ENCODE results near the gene MLF2. TPM values are rescaled to one million over a fixed set of nuclear protein-coding genes. Genes with fewer than 3 reads are reported as not detected.

The MLF2 gene
- total and polyA plus RNA-seq, 2 of the 13 experiments (the other 11 are each of a cell fraction or from before 2014, with no cell fraction given) = 88.1 to 167 TPM

DNA sequence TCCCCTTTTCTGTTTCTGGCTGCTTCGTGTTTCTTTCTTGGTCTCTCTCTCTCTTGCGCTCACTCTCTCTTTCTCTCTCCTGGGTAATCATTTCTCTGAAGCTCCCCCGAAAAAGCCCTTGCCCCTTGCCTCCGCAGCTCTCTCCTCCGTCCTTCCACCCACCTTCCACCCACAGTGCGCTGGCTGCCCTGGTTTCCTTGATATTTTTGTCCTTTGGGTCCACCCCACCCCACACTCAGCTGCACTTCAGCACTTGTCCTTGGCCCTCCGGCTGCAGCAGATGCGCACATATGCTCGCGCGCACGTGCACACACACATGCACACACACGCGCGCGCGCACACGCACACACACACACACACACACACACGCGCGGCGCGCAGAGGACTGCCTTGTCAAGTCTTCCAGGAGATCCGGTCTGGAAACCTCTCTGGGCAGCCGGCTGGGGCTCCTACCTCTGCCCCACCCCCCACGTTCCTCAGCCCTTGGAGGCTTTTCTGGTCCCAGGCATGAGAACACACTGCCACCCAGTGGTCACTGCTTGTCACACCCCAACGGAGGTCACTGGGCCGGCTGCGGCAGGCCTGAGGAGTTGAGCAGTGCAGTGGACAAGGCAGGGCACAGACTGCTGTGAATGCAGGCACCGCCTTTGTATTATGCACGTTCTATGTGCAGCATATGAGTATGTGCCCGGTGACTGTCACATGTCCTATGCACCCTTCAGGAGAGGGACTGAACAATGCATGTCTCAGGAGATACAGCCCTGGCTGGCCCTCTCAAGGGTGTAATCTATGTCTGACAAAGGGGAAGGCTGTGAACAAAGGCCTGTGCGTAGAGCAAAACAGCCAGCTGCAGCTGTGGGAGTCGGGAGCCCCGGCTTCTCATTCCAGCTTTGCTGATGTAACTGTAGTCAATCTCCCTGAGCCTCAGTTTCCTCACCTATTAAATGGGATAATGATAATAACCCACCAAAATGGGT lies 25.9 kb upstream of the MLF2 start (continued):
- TF ChIP-seq GATAD2A (CRISPR knock-in tag; IDR thresholded peaks at IDR 0.05) (peak; percentile 78), ZNF850 (CRISPR knock-in tag; conservative IDR thresholded peaks at IDR 0.05) (no peak), ZNF263 (CRISPR knock-in tag; IDR thresholded peaks at IDR 0.05) (peak; percentile 48; the same call in 1 of the 2 replicates), ZNF44 (CRISPR knock-in tag; IDR thresholded peaks at IDR 0.05) (peak; percentile 21; the same call in 1 of the 2 replicates), STAG1 (CRISPR knock-in tag; IDR thresholded peaks at IDR 0.05) (peak; percentile 97), RAD21 (CRISPR knock-in tag; IDR thresholded peaks at IDR 0.05) (peak; percentile 99), XRCC5 (optimal IDR thresholded peaks at IDR 0.05; ENCODE audit: low read length) (peak; percentile 87), ZKSCAN5 (CRISPR knock-in tag; IDR thresholded peaks at IDR 0.05) (peak; percentile 77; the same call in 1 of the 2 replicates), ZNF776 (CRISPR knock-in tag; IDR thresholded peaks at IDR 0.05) (peak; percentile 64; the same call in 1 of the 2 replicates), DPF2 (CRISPR knock-in tag; IDR thresholded peaks at IDR 0.05; ENCODE audit: borderline replicate concordance, low read depth) (no peak), POGK (CRISPR knock-in tag; conservative IDR thresholded peaks at IDR 0.05) (peak; percentile 49; the same call in 1 of the 2 replicates), GLI4 (CRISPR knock-in tag; IDR thresholded peaks at IDR 0.05; ENCODE audit: borderline replicate concordance) (peak; percentile 38; the same call in 1 of the 2 replicates), MNT (IDR thresholded peaks at IDR 0.05) (peak; percentile 84), SIX4 (CRISPR knock-in tag; IDR thresholded peaks at IDR 0.05) (0 out of 2 replicates have a peak, but pooled peaks have one; percentile 11), TFE3 (CRISPR knock-in tag; IDR thresholded peaks at IDR 0.05) (0 out of 2 replicates have a peak, but pooled peaks have one; percentile 34)
- TF ChIP-seq, protein P1, sequence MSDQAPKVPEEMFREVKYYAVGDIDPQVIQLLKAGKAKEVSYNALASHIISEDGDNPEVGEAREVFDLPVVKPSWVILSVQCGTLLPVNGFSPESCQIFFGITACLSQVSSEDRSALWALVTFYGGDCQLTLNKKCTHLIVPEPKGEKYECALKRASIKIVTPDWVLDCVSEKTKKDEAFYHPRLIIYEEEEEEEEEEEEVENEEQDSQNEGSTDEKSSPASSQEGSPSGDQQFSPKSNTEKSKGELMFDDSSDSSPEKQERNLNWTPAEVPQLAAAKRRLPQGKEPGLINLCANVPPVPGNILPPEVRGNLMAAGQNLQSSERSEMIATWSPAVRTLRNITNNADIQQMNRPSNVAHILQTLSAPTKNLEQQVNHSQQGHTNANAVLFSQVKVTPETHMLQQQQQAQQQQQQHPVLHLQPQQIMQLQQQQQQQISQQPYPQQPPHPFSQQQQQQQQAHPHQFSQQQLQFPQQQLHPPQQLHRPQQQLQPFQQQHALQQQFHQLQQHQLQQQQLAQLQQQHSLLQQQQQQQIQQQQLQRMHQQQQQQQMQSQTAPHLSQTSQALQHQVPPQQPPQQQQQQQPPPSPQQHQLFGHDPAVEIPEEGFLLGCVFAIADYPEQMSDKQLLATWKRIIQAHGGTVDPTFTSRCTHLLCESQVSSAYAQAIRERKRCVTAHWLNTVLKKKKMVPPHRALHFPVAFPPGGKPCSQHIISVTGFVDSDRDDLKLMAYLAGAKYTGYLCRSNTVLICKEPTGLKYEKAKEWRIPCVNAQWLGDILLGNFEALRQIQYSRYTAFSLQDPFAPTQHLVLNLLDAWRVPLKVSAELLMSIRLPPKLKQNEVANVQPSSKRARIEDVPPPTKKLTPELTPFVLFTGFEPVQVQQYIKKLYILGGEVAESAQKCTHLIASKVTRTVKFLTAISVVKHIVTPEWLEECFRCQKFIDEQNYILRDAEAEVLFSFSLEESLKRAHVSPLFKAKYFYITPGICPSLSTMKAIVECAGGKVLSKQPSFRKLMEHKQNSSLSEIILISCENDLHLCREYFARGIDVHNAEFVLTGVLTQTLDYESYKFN (CRISPR knock-in tag; conservative IDR thresholded peaks at IDR 0.05) = peak; percentile 76
- TF ChIP-seq, protein P2, sequence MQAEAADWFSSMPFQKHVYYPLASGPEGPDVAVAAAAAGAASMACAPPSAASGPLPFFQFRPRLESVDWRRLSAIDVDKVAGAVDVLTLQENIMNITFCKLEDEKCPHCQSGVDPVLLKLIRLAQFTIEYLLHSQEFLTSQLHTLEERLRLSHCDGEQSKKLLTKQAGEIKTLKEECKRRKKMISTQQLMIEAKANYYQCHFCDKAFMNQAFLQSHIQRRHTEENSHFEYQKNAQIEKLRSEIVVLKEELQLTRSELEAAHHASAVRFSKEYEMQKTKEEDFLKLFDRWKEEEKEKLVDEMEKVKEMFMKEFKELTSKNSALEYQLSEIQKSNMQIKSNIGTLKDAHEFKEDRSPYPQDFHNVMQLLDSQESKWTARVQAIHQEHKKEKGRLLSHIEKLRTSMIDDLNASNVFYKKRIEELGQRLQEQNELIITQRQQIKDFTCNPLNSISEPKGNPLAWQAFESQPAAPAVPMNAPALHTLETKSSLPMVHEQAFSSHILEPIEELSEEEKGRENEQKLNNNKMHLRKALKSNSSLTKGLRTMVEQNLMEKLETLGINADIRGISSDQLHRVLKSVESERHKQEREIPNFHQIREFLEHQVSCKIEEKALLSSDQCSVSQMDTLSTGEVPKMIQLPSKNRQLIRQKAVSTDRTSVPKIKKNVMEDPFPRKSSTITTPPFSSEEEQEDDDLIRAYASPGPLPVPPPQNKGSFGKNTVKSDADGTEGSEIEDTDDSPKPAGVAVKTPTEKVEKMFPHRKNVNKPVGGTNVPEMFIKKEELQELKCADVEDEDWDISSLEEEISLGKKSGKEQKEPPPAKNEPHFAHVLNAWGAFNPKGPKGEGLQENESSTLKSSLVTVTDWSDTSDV (CRISPR knock-in tag; IDR thresholded peaks at IDR 0.05) = no peak
